NCI-H2196 treated with DMSO at 0.1 percent for 48 hours (cell line): Measurements from ENCODE around the gene BCAR3.

ENCODE experiments used
- DNase-seq: peaks from one replicate; lab custom pipeline; 2025; ENCODE audit not compliant: unreplicated experiment; lab: John Stamatoyannopoulos, UW

The BCAR3 gene

DNA sequence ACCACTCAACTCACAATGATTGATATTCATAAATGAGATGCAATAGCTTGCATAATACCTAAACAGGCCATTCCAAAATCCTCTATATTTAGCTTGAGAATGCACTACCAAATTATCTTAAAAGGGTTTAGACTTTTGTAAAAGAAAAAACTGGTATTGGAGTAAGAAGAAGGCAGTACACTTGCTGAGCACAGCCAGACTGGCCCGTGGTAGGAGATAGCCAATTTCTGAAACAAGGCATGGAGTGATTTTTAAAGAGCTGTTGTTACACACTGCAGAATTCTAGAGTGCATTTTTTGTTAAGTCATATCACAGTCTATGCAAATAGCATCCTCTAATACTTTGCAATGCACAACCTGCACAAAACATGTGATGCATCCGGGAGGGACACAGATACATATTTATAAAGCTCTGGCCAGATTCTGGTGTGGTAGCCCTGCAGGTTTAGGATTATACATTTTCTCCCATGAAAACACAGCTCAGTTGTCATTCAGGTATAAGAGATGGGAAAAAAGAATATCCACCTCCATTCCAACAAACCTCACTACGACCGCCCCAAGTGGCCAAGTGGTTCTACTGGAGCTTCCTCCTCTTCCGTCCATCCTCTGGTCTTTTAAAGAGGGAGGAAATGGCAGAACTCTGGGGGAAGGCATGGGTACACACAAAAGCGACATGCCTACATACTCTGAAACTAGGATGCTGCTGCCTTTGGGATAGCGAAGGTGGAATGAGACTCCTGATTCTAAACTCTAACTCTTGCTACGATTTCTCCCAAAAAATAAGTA lies 40.8 kb downstream of the BCAR3 start:
- DNase-seq, result no peak

DNA sequence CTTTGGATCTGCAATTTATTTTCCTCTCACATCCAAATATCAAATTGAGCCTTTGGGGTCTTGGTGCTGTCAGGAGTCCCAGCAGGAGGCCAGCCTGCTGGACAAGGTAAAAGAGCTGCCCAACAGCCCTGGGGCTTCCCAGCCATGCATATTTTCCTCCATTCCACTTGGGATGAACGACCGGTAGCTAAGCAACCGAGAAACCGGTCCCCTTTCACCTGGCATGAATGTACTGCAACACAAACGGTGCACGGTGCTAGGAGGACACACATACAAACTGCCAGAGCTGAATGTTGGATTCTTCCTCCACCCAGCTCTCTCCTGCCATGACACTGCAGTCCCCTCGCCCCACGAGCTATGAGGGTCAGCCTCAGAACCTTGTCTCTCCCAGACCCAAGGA lies 42.7 kb downstream of the BCAR3 start:
- DNase-seq, result no peak

DNA sequence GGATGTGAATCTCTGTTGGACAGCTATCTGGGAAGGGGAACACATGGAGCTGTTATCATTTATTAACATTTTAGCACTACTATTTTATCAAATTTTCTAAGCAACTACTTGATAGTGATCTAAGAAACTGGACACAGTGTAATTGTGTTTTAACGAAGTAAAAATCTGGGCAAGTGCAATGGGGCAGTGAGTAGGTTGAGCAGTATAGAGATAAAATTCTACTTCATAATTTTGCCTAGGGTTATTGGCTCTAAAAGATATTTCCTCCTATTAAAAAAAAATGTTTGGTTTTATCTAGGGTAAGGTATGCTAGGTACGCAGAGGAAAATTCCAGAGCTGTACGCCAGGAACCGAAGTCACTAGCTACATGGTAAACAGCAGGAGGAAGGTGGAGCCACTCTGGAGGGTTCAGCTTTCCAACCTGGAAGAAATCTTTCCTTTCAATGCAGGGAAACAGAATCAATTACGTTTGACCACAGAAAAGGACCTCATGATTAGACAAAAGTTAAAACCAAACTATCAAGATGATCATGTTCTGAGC lies 43.3 kb downstream of the BCAR3 start:
- no peak for DNase-seq

DNA sequence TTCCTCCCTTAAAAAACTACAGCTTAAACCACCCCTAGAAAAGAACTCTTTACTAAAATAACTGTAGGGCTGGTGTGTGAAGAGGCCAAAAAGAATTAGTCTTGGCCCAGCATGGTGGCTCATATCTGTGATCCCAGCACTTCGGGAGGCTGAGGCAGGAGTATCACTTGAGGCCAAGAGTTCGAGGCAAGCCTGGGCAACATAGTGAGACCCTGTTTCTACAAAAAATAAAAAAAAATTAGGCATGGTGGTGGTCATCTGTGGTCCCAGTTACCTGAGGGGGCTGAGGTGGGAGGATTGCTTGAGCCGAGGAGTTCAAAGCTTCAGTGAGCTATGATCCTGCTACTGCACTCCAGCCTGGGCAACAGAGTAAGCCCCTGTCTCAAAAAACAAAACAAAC lies 44.9 kb downstream of the BCAR3 start:
- DNase-seq, result no peak

DNA sequence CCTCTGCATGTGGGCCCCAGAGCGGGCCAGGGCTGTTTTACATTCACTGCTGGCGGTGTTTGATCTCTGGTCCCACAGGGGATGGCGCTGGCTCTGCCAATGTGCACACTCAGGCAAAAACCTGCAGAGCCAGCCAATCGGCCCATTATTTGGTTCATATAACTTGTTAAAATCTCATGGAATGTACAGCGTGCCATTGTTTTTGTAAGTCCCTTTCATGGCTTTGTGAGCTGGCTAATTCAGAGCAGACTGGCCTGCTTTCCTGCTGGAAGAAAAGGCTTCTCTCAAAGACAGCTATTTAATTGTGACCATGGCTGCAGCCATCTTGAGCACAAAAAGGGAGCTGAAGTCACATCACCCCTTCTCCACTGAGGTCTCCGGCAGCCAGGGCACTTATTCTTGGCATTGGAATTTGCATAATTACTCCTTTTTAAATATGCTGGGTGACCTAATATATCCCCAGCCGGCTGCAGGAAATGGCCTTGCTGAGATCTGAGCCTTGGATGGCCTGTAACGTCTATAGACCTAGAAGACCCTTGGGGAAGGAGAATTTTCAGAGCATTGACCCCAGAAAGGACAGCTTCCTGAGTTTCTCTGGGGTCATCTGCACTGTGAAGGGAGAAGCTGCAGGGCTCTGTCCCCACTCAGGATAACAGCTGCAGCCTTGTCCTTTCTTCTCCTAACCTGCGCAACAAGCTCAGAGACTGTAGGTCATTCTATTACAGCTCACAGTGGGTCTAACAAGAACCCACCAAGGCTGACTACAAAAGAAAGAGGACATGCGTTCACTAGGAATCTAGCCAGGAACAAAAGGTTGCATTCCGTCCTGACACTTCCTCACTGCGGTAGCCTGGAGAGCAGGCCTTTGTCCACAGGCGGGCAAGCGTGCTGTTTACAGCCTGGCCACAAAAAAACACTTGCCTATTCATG lies 45.8 kb downstream of the BCAR3 start:
- DNase-seq, result no peak

DNA sequence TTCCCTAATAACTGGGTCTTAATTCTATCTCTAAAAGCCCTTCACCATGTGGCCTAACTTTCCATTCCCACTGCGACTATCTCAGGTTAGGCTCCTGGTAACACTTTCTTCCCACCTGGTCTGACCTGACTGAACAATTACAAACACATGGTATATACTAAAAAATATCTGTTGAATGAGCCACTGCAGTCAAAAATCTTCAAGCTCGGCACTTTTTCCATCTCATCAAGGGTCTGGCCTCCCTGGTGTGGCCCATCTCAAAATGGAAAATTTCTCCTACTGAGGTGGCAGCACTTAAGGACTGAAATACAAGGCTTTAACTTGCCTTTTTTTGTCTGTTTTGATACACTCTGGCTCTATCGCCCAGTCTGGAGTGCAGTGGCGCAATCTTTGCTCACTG lies 48.3 kb downstream of the BCAR3 start:
- DNase-seq, result no peak

DNA sequence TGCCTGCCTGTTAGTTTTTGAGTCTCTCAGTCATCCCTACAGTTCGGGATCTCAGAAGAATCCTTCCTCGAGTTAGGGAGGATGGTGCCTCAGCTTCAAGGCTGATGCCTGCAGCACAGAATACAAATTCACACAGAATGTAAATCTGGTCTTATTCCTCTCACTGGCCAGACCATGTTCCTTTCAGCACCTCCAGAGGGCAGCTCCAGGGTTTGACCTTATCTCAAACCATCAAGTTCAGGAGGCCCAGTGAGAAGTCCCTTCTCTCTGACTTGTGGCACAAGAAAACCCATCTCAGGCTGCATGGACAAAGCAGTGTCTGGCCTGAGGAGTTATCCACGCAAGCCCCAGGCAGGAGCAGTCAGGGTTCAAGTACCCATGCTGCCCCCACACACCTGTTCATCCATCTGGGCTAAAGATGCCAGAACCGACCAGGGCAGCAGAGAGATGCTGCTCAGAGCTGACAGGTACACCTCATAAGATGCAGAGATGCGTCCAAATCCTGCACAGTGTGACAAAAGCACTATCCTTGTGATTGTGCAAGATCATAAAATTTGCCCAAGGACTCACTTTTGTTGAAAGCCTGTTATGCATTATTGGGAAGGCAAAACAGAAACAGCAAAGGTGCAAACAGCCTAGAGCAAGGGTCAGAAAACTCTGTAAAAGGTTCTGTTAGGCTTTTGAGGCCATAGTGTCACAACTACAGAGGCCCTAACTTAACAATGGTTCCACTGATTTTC lies 49.8 kb downstream of the BCAR3 start:
- no peak for DNase-seq

DNA sequence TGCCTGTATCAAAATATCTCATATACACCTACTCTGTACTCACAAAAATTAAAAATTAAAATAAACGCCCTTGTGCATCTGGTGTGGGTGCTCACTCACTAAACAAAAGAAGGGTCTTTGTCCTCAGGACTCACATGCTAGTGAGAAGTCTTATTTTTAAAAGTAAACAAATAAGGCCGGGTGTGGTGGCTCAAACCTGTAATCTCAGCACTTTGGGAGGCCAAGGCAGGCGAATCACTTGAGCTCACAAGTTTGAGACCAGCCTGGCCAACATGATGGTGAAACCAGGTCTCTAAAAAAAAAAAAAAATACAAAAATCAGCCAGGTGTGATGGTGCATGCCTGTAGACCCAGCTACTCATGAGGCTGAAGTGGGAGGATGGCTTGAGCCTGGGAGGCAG lies 51.5 kb downstream of the BCAR3 start:
- DNase-seq, result no peak

DNA sequence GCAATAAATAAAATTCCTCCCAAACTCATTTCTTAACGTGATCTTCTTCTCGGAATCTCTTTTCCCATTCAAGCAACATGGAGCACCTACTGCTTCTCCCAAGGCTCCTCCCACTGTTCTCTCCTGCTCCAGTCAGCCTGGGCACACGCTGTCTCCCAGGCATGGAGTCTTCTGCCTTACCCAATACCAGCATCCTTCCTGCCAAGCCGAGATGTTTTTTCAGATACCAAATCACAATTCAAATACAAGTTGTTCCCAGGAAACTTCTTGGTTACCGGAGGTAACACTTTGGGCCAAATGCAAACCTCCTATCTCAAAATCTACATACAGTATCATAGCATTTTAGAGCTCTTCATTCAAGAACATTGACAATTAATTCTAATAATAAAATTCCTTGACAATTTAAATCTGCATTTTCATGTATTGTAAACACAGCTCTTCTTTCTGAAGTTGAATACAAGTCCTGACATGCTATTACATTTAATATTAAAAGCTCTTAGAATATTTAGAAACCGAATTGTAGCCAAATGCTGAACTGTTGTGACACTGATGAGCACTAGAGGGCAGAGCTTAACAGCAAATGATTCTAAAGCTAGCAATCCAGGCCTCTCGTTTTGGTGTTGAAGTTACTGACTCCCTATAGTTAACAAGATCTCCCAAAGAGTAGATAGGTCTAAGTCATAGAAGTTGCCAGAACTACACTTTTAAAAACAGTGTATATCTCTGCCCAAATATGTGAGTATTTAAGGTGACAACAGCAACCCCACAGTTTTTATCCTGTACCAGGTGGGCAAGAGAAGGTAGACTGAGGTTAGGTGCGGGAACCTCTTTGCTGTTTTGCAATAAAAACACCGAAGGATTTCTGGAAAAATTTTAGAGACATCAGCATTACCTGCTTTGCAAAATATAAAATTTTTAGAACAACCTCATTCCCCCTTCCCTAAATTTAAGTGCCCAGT lies 52.3 kb downstream of the BCAR3 start:
- peak; percentile 61 for DNase-seq

DNA sequence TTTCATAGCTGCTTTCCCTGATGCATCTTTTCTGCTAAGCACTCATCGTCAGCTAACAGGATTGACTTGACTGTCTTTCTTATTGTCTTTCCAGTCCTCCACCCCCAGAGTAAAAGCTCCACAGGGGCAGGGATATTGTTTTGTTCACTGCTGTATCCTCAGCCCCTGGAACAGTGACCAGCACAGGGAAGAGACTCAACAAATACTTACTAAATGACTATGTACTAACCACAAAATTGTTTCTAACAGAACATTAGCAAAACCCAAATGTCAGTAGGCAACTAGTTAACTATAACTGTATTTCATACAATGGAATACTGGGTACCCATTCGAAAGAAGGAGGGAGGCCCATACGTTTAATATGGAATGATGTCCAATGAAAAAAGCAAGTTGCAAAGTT lies 53.0 kb downstream of the BCAR3 start:
- no peak for DNase-seq

DNA sequence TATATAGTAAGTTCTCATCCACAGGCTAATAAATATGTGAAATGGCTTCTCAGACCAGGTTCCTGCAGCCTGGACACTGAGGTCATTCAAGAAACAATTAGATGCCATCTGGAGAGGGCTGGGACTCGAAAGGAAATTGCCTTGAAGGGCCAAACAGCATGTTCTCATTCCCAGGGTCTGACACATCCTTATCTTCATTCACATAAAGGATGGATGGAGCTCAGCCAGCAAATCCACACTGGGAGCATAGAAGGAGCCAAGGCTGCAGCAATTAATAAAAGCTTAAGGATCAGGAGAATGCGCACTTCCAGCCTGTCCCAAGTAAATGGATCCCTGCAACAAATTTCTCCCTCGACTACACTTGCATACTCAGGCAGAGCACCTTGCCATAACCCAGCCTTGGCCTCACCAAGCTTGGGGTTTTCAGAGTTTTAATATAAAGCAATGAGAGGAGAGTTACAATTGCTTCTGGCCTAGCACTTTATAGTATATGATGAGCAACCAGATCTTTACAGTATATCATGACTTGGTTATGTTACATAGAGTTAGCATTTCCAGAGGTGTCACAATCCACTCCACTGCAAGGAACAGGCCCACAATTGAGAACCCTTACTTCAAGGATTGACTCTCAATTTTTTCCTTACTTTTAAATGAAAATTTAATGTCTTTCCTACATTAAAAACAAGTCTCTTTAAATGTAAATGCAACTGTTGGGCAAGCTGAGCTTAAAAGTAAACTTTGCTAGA lies 55.9 kb downstream of the BCAR3 start:
- no peak for DNase-seq

DNA sequence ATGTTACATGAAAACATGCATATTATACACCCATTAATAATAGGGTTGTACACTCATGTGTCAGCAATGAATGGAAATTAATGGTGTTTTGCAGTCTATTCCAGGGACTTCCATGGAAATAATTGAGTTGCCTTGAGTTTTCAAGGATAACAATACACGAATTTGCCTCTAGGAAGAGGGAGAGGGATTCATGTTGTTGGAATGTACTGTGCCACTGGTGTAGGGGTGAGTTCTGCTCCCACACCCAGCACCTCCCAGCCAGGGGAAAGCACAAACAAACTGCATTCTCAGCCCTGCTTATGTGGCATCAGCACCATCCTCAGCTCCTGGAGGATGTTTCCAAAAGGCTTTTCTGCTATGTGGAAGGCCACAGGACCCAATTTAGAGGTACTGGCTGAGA lies 57.8 kb downstream of the BCAR3 start:
- DNase-seq, result no peak

DNA sequence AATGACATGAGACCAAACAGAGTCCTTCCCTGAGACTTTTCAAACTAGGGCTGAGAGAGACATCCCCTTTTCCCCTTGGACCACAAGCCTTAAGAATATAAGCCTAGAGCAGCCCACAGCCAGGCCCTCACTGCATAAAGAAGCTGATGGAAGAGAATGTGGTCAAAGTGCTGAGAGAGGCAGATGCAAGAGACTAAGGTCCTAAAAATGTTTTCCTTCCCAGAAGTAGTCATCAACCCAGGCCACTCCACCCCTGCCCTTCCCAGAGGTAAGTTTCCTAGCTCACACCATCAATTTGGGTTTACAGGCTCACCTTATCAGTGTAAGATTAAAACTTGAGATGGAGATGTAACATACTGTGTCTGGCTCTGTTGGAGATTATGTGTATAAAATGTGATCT lies 58.2 kb downstream of the BCAR3 start:
- DNase-seq, result no peak

DNA sequence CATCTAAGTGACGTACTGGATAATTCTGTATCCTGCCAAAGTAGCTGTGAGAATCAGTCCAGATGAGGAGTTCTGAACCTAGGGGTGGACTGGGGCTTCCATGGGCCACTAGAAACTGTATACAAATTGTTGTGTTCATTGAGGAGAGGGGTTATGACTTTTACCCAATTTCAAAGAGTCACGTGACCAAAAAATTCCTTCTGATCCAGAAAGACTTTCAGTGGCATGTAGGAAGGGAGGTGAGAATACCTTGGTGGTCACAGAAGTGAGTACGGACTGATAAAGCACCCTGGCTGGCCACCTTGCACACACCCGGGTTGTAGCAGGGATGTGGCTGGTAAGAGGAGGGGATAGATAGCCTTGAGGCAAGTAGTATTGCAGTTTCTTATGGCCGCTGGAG lies 60.4 kb downstream of the BCAR3 start:
- no peak for DNase-seq

DNA sequence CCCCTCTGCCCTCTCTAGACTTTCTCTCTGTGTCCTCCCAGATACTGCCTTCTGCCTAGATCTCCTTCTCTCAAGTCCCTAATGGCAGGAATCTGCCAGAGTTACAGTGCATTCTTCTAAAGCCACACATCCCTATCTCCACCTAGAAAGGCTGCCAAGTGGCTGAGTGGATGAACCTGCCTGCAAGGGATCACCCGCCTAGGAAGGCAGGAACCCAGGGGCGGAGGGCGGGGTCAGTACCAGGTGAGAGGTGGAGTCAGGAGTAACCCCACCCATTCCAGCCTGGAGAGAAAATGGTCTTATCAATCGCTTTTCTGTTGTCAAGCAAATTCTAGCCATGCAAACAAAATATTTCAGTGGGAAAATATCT lies 60.8 kb downstream of the BCAR3 start:
- DNase-seq, result no peak

DNA sequence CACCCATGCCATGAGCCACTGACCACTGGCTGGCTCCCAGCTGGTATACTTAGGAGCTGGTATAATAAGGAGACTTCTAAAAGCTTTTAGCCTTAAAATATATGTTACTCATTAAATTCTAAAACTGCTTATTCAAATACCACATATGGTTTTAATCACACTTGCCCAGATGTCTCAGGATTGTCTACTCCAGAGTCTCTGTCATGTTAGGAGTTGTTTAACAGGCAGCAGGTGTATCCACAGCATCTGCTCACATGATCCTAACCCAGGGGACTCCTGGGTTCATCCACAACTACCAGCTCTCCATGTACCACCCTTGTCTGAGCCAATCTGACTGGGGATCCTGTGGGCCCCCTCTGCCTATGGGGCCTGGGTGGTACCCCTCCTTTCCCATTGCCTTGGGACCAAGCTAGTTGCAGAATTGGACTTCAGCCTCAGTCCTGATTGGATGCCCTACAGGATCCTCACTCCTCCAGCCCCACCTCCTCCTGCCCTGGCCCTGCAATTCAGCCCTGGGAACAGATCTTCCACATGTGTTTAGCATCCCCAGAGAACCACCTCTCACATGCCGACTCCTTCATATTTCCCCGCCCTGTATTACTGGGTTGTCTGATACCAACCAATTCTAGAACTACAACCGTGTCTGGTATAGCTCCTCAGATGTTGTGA lies 61.3 kb downstream of the BCAR3 start:
- DNase-seq, result no peak

DNA sequence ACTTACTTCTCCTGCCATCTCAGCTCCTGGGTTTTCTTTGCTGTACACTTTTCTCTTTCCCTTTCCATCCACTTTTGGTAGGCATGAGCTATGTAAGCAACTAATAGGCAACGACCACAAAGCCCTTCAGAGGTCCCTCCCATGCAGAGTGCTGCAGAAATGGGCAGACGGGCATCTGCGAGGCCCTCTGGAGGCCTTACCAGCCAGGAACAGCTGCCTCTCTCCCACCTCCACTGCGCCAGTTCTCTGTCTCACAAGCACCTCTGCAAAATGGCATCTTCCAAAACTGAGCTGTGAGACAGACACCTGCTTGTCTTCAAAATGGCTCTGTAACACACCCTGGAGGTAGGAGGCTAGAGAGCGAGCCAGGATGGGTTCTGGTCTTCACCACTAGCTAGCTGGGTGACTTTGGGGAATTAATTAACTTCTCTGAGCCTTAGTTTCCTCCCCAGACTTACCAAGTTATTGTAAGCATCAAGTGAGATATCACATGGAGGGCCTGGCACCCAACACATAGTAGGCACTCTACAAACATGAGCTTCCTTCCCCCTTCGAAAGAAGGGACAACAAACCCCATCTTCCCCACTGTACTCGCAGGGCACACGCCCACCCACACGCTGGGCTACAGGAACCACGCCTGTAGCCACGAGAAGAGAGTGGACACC lies 62.0 kb downstream of the BCAR3 start:
- DNase-seq, result peak; percentile 39

DNA sequence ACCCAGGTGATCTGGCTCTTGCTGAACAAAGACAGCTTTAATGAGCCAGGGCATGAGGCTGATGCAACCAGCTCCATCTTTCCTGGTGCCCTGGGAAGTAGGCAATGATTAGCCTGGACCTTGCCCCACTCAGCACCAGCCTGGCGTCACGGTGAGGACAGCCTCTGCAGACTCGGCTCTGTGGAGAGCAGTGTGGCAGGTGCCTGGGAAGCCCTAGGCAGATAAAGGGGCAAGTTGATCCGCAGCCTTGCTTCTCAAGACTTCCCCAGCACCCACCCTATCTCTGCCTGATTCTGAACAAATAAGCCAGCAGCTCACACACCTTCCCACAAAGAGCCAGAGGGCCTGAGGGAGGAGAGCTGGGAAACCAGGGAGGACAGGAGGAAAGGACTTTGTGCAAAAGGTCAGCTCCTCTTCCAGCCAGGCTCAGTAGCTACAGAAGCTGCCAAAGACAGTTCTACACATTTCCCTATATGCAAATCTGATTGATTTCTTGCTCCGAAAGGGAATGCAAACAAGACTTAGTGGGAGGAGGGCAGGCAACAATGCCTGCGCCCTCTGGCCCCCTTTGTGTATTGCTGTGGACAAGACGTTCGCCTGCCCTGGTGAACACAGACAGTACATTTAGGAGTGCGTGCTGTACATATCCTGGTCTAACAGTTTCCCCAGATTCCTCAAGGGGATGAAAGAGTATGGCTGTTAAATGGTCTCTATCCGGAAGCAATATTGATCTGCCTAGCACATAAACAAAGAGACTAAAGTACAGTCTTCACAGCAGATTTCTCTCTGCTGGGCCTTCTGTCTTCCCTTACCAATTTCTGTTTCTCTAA lies 63.8 kb downstream of the BCAR3 start:
- DNase-seq, result no peak
